GM23338 (cell line): ENCODE measurements around the gene ZFP36L1.

Source experiments
- CREB1 ChIP-seq: fragments of 250-450 bp; sonication (Bioruptor Pico); IDR thresholded peaks from 2 replicates; pipeline ENCODE4 v1.5.0; 2020; ENCODE audit warnings: low read depth, mild to moderate bottlenecking, moderate library complexity
- EZH2 ChIP-seq: fragments of 200-600 bp; sonication (generic); IDR thresholded peaks from one replicate; pipeline ENCODE4 v1.8.0; 2017; ENCODE audit warnings: antibody characterized with exemption, mild to moderate bottlenecking, low read depth; ENCODE audit not compliant: unreplicated experiment
- EZH2phosphoT487 ChIP-seq: fragments of 200-600 bp; sonication (generic); IDR thresholded peaks from one replicate; pipeline ENCODE4 v1.8.1; 2018; ENCODE audit warnings: antibody characterized with exemption; ENCODE audit not compliant: unreplicated experiment
- JUNB ChIP-seq: IDR thresholded peaks from one replicate; pipeline ENCODE4 v1.6.1; 2016; ENCODE audit warnings: antibody characterized with exemption; ENCODE audit not compliant: unreplicated experiment
- NANOG ChIP-seq: IDR thresholded peaks from 2 replicates; pipeline ENCODE4 v1.6.1; 2016; ENCODE audit warnings: antibody characterized with exemption, borderline replicate concordance
- POLR2AphosphoS5 ChIP-seq: IDR thresholded peaks from 2 replicates; pipeline ENCODE4 v1.6.1; 2016; ENCODE audit warnings: antibody characterized with exemption, low read depth
- REST ChIP-seq: IDR thresholded peaks from one replicate; pipeline ENCODE4 v1.6.1; 2018; ENCODE audit warnings: antibody characterized with exemption; ENCODE audit not compliant: unreplicated experiment
- STAT1 ChIP-seq: IDR thresholded peaks from one replicate; pipeline ENCODE4 v1.6.1; 2016; ENCODE audit warnings: antibody characterized with exemption; ENCODE audit not compliant: unreplicated experiment
- ZNF331 ChIP-seq: fragments of 250-450 bp; sonication (Bioruptor Pico); IDR thresholded peaks from 2 replicates; pipeline ENCODE4 v1.5.0; 2020; ENCODE audit warnings: low read depth, mild to moderate bottlenecking, moderate library complexity
- TF ChIP-seq, protein P1 (sequence below), 2 experiments: fragments of 200-600 bp in 1 of 2; sonication (generic) in 1 of 2; conservative IDR thresholded peaks; 2 replicates each; pipeline versions ENCODE4 v1.5.1 to v1.6.1; 2016 to 2017; ENCODE audit warnings: antibody characterized with exemption in 2 of 2, low read depth in 2 of 2, mild to moderate bottlenecking in 2 of 2, moderate library complexity in 1 of 2
- TF ChIP-seq, protein P2 (sequence below): IDR thresholded peaks from 2 replicates; pipeline ENCODE4 v1.6.1; 2016; ENCODE audit warnings: antibody characterized with exemption

DNA sequence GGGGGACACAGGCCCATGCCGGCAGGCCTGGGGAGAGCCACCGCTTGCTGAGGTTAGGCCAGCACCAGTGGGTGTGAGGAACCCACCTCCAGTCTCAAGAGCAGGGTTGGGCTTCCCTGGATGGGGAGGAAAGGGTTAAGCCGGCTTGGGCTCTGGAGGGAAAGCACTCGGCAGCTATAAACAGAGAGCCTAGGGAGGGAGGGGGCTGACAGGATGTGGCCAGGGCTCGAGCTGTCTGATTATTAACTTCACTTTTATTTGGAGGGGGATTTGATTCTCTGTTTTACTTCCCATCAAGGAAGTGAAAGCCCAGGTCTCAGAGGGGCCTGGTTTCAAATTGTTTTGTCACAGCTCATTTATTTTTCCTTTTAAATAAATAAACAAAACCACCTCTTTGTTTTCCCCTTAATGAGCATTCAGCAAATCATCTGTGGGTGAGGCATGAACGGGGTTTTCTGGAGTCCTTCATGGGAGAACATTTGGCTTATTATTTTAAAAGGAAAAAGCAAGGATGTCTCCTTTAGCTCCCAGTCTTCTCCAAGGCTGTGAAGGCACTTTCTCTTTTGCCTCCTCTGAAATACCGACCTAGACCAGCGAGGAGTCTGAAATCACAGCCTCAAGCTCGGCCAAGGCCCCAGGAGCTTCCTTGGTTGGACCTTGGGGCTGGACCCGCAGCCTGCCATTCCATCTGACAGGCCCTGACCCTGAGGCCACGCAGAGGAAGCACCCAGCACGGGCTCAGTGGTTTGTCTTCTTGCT, 21.9 kb upstream of the ZFP36L1 start:
- TF ChIP-seq, protein P1, sequence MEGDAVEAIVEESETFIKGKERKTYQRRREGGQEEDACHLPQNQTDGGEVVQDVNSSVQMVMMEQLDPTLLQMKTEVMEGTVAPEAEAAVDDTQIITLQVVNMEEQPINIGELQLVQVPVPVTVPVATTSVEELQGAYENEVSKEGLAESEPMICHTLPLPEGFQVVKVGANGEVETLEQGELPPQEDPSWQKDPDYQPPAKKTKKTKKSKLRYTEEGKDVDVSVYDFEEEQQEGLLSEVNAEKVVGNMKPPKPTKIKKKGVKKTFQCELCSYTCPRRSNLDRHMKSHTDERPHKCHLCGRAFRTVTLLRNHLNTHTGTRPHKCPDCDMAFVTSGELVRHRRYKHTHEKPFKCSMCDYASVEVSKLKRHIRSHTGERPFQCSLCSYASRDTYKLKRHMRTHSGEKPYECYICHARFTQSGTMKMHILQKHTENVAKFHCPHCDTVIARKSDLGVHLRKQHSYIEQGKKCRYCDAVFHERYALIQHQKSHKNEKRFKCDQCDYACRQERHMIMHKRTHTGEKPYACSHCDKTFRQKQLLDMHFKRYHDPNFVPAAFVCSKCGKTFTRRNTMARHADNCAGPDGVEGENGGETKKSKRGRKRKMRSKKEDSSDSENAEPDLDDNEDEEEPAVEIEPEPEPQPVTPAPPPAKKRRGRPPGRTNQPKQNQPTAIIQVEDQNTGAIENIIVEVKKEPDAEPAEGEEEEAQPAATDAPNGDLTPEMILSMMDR (conservative IDR thresholded peaks at IDR 0.05; ENCODE audit: low read depth in 2 of 2), result no peak
- TF ChIP-seq EZH2 (no peak), POLR2AphosphoS5 (no peak; the same call in 1 of the 2 replicates), CREB1 (CRISPR knock-in tag) (no peak), EZH2phosphoT487 (no peak), REST (no peak), JUNB (no peak), ZNF331 (CRISPR knock-in tag) (no peak), STAT1 (no peak), NANOG (no peak)
- TF ChIP-seq, protein P2, sequence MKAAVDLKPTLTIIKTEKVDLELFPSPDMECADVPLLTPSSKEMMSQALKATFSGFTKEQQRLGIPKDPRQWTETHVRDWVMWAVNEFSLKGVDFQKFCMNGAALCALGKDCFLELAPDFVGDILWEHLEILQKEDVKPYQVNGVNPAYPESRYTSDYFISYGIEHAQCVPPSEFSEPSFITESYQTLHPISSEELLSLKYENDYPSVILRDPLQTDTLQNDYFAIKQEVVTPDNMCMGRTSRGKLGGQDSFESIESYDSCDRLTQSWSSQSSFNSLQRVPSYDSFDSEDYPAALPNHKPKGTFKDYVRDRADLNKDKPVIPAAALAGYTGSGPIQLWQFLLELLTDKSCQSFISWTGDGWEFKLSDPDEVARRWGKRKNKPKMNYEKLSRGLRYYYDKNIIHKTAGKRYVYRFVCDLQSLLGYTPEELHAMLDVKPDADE, result no peak
